GM06990 (cell line): ENCODE data around the gene LDLR.
A peak's percentile ranks its signal among the peaks of the same experiment; 100 is the strongest.
"Not testable (repeated sequence)": the region's sequence is repeated elsewhere in the genome, so short reads cannot be mapped to it uniquely, and the experiment has no call there.

Experiments used
- DNase-seq: peaks from one replicate; pipeline ENCODE4 v3.0.0-alpha.2; 2011; ENCODE audit not compliant: insufficient read length; ENCODE audit errors: extremely low read depth
- H3K27me3 ChIP-seq: replicated peaks from 2 replicates; pipeline ENCODE4 v1.6.0; 2011; ENCODE audit warnings: low read length; ENCODE audit not compliant: control insufficient read depth, insufficient read depth
- H3K36me3 ChIP-seq: 2 replicates; pipeline ENCODE4 v1.5.1; 2011; ENCODE audit warnings: low read length; ENCODE audit not compliant: control insufficient read depth, insufficient read depth
- H3K4me3 ChIP-seq: replicated peaks from 2 replicates; pipeline ENCODE4 v1.5.1; 2011; ENCODE audit warnings: low read depth, mild to moderate bottlenecking, control low read depth, low read length
- TF ChIP-seq, protein P1 (sequence below): IDR thresholded peaks from 2 replicates; pipeline ENCODE4 v1.5.1; 2011; ENCODE audit warnings: low read length, control low read depth, mild to moderate bottlenecking, inconsistent platforms; ENCODE audit not compliant: insufficient read depth, poor library complexity, severe bottlenecking

The LDLR gene

DNA sequence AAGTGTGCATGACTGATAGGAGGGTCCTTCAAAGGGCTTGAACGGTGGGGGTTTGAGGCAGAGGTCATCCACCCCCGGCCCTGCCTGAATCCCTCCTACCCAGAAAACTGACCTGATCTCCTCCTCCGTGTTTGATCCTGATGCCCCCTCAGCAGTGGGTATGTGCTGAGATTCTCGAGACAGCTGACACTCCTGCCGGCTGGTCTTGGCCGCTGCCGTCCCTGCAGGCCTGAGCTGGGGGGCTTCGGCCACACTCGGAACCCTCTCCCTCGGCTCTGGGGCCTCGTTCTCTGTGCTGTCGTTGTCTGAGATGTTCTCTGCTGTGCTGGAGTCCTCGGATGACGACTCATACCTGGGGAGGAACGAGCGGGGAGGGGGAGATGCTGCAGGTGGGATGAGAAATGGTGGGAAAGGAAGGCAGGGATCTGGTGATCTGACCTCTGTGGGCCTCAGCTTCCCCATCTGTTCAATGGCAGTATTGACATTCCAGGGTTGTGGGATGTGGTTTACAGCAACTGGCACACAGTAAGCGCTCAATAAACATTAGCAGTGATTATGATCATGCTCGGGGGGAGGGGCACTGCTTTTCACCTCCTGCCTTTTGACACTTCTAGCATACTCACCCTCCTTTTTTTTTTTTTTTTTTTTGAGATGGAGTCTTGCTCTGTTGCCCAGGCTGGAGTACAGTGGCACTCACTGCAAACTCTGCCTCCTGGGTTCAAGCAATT lies 87.4 kb downstream of the LDLR start:
- Histone ChIP-seq H3K36me3 (no peaks in the 10 kb centered on the region), H3K4me3 (no peak overlapping the region), H3K27me3 (no peaks in the 10 kb centered on the region)
- DNase-seq: no peak
- TF ChIP-seq, protein P1, sequence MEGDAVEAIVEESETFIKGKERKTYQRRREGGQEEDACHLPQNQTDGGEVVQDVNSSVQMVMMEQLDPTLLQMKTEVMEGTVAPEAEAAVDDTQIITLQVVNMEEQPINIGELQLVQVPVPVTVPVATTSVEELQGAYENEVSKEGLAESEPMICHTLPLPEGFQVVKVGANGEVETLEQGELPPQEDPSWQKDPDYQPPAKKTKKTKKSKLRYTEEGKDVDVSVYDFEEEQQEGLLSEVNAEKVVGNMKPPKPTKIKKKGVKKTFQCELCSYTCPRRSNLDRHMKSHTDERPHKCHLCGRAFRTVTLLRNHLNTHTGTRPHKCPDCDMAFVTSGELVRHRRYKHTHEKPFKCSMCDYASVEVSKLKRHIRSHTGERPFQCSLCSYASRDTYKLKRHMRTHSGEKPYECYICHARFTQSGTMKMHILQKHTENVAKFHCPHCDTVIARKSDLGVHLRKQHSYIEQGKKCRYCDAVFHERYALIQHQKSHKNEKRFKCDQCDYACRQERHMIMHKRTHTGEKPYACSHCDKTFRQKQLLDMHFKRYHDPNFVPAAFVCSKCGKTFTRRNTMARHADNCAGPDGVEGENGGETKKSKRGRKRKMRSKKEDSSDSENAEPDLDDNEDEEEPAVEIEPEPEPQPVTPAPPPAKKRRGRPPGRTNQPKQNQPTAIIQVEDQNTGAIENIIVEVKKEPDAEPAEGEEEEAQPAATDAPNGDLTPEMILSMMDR: no peak

DNA sequence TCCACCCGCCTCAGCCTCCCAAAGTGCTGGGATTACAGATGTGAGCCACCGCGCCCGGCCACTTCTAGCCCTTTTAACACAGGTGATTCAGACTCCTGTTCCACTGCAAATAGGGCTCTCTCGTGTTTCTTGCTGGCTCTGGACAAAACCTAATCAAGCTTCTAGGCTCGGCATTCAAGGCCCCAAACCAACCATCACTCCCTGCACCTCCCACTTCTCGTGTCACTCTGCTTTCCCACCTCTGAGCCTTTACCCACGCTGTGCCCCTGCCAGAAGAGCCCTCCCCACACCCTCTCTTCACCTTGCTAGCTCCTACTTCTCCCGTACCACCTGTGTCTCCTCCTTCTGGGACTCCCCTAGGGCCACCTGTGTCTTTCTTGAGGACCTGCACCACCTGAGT lies 88.3 kb downstream of the LDLR start:
- no peak for DNase-seq
- H3K36me3 ChIP-seq: no peaks in the 10 kb centered on the region
- TF ChIP-seq, protein P1: no peak
- no peaks in the 10 kb centered on the region for H3K27me3 ChIP-seq
- no peak overlapping the region for H3K4me3 ChIP-seq

DNA sequence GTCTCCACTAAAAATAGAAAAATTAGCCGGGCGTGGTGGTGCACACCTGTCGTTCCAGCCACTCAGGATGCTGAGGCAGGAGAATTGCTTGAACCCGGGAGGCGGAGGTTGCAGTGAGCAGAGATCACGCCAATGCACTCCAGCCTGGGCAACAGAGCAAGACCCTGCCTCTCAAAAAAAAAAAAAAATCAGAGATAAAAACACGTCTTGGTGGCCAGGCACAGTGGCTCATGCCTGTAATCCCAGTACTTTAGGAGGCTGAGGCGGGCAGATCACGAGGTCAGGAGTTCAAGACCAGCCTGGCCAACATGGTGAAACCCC lies 89.8 kb downstream of the LDLR start:
- not testable (repeated sequence) for H3K27me3 ChIP-seq, H3K36me3 ChIP-seq, H3K4me3 ChIP-seq, DNase-seq

DNA sequence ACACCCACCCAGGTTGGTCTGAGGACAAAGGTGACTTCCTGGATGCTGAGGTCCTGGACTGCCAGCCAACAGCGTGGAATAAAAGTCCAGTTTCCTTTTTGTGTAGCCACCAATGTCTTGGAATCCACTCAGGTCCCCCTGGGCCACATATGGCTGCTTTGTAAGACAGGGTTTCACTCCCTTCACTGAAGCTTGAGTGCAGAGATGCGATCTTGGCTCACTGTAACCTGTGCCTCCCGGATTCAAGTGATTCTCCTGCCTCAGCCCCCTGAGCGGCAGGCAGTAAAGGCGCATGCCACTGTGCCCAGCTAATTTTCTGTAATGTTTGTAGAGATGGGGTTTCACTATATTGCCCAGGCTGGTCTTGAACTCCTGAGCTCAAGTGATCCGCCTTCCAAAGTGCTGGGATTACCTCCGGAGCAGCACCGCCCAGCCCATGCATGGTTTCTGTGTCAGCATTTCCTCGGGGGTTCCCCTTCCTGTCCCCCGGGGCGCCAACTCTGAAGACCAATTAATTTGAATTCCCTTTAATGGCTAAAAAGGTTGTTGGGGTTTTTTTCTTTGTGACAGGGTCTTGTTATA lies 90.5 kb downstream of the LDLR start:
- Histone ChIP-seq H3K4me3 (peak overlapping the region; percentile 49), H3K36me3 (no peaks in the 10 kb centered on the region), H3K27me3 (no peaks in the 10 kb centered on the region)
- TF ChIP-seq, protein P1: no peak
- peak; percentile 71 for DNase-seq

DNA sequence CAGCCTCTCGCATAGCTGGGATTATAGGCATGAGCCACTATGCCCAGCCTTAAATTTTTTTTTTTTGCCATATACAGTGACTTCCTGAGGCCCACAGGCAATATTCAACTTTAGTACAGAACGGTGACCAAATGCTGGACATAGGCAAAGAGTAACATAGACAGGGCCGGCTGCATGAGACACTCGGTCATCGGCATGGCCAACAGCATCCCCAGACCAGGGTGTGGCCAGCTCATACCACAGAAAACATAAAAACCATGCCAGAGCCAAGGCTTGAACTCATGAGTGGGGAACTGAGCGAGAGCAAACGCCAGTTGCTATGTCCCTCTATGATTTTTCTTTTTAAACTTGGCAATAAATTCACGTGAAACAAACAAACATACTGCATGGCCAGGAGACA lies 91.1 kb downstream of the LDLR start:
- DNase-seq: no peak
- H3K36me3 ChIP-seq: no peaks in the 10 kb centered on the region

DNA sequence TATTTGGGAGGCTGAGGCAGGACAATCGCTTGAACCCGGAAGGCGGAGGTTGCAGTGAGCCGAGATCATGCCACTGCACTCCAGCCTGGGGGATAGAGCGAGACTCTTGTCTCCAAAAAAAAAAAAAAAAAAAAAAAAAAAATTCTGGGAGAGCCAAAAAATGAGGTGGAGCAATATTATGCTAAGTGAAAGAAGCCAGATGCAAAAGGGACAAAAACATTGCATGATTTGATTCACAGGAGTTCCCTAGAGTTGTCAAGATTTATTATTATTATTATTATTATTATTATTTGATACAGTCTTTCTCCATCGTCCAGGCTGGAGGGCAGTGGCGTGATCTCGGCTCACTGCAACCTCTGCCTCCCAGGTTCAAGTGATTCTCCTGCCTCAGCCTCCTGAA lies 91.7 kb downstream of the LDLR start:
- H3K36me3 ChIP-seq, H3K27me3 ChIP-seq, DNase-seq, H3K4me3 ChIP-seq: not testable (repeated sequence)

More for the DNA sequence above, 91.1 kb downstream of the LDLR start:
- TF ChIP-seq, protein P1: no peak
- H3K4me3 ChIP-seq: no peak overlapping the region
- H3K27me3 ChIP-seq: no peaks in the 10 kb centered on the region

DNA sequence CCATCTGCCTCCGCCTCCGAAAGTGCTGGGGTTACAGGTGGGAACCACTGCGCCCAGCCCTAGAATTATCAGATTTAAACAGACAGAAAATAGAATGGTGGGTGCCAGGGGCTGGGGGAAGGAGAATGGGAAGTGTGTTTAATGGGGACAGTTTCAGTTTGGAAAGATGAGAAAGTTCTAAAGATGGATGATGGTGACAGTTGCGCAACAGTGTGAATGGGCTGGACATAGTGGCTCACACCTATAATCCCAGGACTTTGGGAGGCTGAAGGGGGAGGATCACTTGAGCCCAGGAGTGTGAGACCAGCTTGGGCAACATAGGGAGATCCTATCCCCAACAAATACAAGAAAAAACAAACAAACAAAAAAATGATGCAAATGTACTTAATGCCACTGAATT lies 92.2 kb downstream of the LDLR start:
- no peaks in the 10 kb centered on the region for H3K36me3 ChIP-seq
- no peak for DNase-seq

More for the DNA sequence above, 92.2 kb downstream of the LDLR start:
- H3K4me3 ChIP-seq: no peak overlapping the region
- TF ChIP-seq, protein P1: no peak
- no peaks in the 10 kb centered on the region for H3K27me3 ChIP-seq
